OCI-LY7 (cell line): ENCODE measurements around the gene AREL1.

ENCODE experiments used
- EZH2phosphoT487 ChIP-seq: fragments of 200-600 bp; sonication (generic); IDR thresholded peaks from 2 replicates; pipeline ENCODE4 v1.6.1; 2018; ENCODE audit warnings: low read depth, borderline replicate concordance, mild to moderate bottlenecking, mixed run types, antibody characterized with exemption, low read length, moderate library complexity, mixed read lengths
- TF ChIP-seq, protein P1 (sequence below): fragments of 200-600 bp; sonication (generic); conservative IDR thresholded peaks from 2 replicates; pipeline ENCODE4 v1.5.1; 2014; ENCODE audit warnings: mild to moderate bottlenecking, antibody characterized with exemption, low read length, moderate library complexity, mixed read lengths

DNA sequence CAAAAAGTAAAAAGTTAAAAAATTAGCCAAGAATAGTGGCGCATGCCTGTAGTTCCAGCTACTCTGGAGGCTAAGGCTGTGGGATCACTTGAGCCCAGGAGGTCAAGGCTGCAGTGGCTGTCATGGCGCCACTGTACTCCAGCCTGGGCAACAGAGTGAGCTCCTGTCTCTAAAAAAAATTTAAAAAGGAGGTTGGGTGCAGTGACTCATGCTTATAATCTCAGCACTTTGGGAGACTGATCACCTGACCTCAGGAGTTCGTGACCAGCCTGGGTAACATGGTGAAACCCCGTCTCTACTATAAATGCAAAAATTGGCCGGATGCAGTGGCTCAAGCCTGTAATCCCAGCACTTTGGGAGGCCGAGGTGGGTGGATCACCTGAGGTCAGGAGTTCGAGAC lies 42.0 kb upstream of the AREL1 start:
- TF ChIP-seq, protein P1, sequence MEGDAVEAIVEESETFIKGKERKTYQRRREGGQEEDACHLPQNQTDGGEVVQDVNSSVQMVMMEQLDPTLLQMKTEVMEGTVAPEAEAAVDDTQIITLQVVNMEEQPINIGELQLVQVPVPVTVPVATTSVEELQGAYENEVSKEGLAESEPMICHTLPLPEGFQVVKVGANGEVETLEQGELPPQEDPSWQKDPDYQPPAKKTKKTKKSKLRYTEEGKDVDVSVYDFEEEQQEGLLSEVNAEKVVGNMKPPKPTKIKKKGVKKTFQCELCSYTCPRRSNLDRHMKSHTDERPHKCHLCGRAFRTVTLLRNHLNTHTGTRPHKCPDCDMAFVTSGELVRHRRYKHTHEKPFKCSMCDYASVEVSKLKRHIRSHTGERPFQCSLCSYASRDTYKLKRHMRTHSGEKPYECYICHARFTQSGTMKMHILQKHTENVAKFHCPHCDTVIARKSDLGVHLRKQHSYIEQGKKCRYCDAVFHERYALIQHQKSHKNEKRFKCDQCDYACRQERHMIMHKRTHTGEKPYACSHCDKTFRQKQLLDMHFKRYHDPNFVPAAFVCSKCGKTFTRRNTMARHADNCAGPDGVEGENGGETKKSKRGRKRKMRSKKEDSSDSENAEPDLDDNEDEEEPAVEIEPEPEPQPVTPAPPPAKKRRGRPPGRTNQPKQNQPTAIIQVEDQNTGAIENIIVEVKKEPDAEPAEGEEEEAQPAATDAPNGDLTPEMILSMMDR: no peak
- no peak for TF ChIP-seq EZH2phosphoT487
